Middle frontal gyrus (tissue), 1 donor: ENCODE data around the gene GPR34.
"Not testable (repeated sequence)": the region's sequence is repeated elsewhere in the genome, so short reads cannot be mapped to it uniquely, and the experiment has no call there.

ENCODE experiments used
- DNase-seq: peaks from one replicate; pipeline ENCODE4 v3.0.0-alpha.2; 2015; ENCODE audit warnings: low spot score; ENCODE audit errors: extremely low spot score

Gene GPR34, protein sequence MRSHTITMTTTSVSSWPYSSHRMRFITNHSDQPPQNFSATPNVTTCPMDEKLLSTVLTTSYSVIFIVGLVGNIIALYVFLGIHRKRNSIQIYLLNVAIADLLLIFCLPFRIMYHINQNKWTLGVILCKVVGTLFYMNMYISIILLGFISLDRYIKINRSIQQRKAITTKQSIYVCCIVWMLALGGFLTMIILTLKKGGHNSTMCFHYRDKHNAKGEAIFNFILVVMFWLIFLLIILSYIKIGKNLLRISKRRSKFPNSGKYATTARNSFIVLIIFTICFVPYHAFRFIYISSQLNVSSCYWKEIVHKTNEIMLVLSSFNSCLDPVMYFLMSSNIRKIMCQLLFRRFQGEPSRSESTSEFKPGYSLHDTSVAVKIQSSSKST

GRCh38 chrX:41688835-41689234 is at the start of gene GPR34:
GPR34 (plus strand) TSS chrX:41688973; CDS start chrX:41695634, 6,661 bp downstream.
- no peak for DNase-seq

- DNase-seq: not testable (repeated sequence)
Observed at GRCh38 chrX:41646201-41646600, 42.6 kb upstream of the GPR34 start.

GRCh38 chrX:41653125-41653524 is 35.6 kb upstream of the GPR34 start:
- no peak for DNase-seq

DNA sequence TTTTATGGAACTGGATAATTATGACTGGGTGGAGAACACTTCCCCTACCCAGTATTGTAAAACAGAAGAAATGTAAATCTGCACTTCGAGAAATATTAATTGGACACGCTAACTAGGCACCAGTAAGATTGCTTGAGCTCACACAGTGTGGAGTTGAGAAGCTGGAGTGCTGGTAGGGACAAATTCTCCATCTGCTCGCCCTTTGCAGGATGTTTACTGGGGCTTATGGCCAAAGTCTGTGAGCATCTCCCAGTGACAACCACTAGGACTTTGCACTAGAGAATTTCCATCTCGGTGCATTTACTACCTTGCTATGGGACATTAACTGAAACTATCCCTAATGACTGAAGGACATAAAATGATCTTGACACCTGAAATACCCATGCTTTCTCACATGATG is 33.7 kb upstream of the GPR34 start:
- no peak for DNase-seq

DNA sequence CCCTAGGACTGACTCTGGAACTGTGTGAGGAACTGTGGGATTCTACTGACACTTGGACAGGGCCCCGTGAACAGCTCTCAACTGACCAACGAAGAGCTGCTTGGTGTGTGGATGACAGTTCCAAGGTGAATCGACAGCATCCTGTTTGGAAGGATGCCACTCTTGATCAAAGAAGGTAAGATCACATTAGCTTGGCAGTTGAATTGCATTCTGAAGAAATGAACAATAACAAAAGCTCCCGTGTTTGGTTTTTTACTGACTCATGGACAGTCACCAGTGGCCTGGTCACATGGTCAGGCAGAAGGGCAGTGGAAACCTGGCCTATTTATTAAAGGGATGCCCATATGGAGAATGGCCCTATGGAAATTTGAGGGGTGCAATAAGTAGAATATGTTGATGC is 33.1 kb upstream of the GPR34 start:
- no peak for DNase-seq

- no peak for DNase-seq
Observed at GRCh38 chrX:41661366-41662095, 27.2 kb upstream of the GPR34 start.

DNA sequence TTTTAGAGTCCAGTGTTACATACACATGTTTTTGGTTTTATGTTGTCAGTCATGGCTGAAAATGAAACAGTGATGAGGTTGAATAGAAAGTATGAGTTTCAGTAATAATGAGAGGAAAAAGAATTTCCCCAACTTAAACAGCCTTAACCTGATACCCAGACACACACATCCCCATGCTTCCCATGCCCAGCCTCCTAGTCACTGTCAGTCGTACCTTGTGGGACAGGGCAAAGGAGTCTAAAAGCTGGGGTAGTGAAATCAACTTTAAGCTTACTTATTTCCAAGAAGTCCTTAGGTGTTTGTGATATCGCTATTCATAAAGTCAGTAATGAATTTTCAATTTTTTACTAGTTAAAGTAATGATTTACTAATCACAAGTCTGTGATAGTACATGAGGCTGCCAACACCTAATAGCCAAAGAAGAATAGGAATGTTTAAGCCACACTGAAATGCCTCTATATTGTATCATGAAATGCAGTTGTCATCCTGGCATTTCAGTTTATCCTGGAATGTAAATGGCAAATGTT is 24.3 kb upstream of the GPR34 start:
- DNase-seq: no peak

DNA sequence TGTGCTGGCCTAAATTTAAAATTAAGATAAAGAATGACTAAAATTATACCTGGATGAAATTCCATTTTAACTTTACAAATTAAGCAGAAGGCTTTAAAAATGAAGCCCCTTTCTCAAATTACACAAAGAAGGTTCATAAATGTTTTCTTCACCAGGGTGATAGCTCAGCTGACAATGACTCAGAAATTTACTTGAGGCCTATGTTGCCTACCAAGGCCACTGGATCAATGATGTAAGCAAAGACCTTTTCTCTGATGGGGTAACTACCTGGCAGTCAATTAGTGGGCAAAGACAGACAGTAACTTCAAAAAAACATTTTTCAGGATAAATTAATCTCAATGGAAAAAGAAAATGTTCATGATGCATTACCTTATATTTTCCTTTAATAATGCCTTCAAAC is 23.9 kb upstream of the GPR34 start:
- DNase-seq: no peak

GRCh38 chrX:41665686-41666085 is 23.1 kb upstream of the GPR34 start:
- no peak for DNase-seq

- DNase-seq: no peak
Observed at GRCh38 chrX:41666251-41666650, 22.5 kb upstream of the GPR34 start.

- DNase-seq: no peak
Observed at GRCh38 chrX:41667631-41668030, 21.1 kb upstream of the GPR34 start.

GRCh38 chrX:41670112-41670511 is 18.7 kb upstream of the GPR34 start:
- DNase-seq: no peak

DNA sequence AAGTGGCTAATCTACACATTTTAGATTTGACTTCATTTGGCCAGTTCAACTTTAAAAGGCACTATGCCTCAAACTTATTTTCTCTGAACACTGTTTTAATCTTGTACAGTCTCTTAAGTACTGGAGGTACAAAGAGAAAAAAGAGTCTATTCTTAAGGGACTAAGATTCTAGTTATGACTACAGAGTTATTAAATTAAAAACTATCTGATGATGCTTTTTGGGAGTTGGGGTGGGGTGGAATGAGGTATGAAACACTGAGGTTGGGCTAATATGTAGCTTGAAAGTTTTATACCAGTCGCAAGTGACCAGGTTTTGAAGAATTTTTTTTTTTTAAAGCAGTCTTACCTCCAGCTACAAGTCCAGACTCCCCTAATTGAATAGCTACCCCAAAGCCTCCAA is 17.7 kb upstream of the GPR34 start:
- no peak for DNase-seq

DNA sequence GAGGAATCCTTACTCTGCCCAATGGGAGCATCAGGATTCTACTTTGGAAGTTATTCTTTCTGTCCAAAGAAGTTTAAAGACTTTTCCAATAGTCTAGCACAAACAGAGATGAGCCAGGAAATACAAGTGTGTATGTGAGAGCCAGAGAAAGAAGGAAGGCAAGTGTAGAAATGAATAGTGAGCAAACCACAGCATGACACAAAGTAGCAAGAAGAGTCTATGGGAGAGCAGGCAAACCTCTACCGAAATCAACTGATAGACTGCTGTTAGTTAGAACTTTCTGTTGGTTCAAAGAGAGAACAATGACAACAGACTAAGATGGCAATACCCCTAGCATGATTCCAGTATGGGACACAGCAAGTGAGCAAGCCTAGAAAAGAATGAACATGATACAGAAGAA is 16.1 kb upstream of the GPR34 start:
- no peak for DNase-seq

- not testable (repeated sequence) for DNase-seq
Observed at GRCh38 chrX:41676361-41676760, 12.4 kb upstream of the GPR34 start.

- DNase-seq: no peak
Observed at GRCh38 chrX:41677183-41678060, 11.4 kb upstream of the GPR34 start.

DNA sequence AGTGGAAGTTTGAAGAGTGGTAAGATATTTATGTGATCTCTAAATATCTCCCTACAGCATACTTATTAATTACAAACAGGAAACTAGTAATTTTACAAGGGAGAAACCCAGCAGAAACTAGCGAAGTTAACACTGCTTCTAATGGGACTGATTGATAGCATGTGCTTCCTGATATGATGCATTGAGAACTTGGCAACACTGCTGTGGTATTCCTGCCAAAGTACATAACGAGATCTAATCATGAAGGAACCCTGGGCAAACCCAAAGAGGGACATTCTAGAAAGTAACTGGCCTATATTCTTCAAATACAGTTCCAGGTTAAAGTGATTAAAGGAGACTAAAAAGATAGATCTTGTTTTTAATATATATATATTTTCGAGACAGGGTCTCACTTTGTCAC is 4.6 kb upstream of the GPR34 start:
- no peak for DNase-seq

GRCh38 chrX:41684940-41685339 is 3.8 kb upstream of the GPR34 start:
- DNase-seq: no peak

GRCh38 chrX:41686788-41687187 is 2.0 kb upstream of the GPR34 start:
- no peak for DNase-seq

GRCh38 chrX:41688156-41688555 is 617 bp upstream of the GPR34 start:
- DNase-seq: no peak

- DNase-seq: no peak
Observed at GRCh38 chrX:41689711-41690110, 938 bp downstream of the GPR34 start.
